Tongue (tissue), 2 donors: ENCODE measurements around the gene AVPI1. TPM values are rescaled to one million over a fixed set of nuclear protein-coding genes. Genes with fewer than 3 reads are reported as not detected.
"Not testable (repeated sequence)": the region's sequence is repeated elsewhere in the genome, so short reads cannot be mapped to it uniquely, and the experiment has no call there.

ENCODE experiments used
- DNase-seq: peaks from one replicate; pipeline ENCODE4 v3.0.0-alpha.2; 2015
- total RNA-seq: library from RNA; depleted of rRNA; stranded (reverse); fragments of >200 nt; gene quantifications from one replicate; pipeline ENCODE4 v1.2.3, GENCODE V29; 2014

Gene AVPI1
- total RNA-seq, 1 donor from 2014 or later = 12.6 TPM

GRCh38 chr10:97640174-97640867 lies 46.7 kb downstream of the AVPI1 start, which contains the start of gene PI4K2A:
TSS of gene PI4K2A (plus strand) at chr10:97640671. CDS start at chr10:97640743, 72 bp downstream.
- peak; percentile 99 for DNase-seq

- DNase-seq = not testable (repeated sequence)
These were observed 48.0 kb downstream of the AVPI1 start for GRCh38 chr10:97639090-97639489.

- DNase-seq = no peak
These were observed 51.5 kb downstream of the AVPI1 start for GRCh38 chr10:97635577-97635976.

- no peak for DNase-seq
These were observed 53.1 kb downstream of the AVPI1 start for GRCh38 chr10:97633921-97634320.

DNA sequence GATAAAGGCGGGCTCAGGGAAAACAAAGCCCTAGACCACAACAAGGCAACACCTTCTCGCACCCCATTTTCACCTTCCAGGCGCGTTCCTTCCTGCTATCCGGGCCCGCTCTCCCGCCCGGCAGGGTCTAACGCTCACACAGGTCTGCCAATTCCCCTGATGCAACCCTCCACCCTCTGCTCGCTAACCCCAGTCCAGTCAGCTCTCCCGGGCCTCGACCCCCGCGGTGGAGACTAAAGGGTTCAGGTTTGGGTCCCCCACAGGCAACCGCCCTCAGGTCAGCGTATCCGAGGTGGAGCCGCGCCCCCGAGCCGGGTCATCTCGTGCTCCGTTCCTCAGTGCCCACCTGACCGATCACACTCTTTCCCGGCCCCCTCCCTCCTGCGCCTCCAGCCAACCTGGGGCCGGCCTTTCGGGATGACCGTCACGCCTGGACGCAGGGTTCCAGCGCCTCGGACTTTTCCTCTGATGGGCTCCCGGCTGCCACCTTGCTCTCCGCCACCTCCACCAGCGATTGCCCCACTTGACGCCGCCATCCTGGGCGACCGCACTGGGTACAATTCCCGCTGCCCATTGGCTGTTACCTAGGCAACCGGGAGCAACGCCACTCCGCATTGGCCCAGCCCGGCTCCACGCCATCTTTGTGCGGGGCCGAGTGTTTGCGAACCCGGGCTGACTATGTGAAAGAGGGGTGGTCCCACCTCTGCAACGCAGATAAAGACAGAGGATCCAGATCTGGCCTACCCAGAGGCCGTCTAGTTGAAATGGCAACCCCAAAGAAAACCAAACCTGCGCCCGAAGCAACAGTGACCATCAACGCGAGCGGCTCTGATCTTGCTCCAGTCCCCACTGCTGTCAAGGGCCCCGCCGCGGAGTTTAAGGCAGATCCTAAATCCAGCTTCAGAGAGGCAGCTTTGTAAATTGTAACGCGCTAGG lies 53.8 kb downstream of the AVPI1 start, which contains the start of gene MORN4:
MORN4 (minus strand) TSS at position 552 of the 936 bp plus-strand sequence. CDS start 13,847 bp downstream, outside the sequence.
- peak; percentile 97 for DNase-seq

GRCh38 chr10:97631098-97631497 lies 55.9 kb downstream of the AVPI1 start:
- DNase-seq = no peak

DNA sequence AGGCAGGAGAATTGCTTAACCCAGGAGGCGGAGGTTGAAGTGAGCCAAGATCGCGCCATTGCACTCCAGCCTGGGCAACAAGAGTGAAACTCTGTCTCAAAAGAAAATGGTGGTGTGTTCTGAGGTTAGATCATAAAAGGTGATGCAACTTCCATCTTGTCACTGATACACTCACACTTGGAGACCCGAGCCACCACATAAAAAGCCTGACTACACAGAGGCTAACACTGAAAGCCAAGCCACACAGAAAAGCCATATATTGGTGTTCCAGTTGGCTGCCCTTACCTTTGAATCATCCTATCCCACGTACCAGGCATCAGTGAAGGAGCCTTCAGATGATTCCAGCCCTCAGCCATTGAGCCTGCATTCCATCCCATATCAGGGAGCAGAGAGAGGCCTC lies 57.8 kb downstream of the AVPI1 start:
- DNase-seq = no peak

DNA sequence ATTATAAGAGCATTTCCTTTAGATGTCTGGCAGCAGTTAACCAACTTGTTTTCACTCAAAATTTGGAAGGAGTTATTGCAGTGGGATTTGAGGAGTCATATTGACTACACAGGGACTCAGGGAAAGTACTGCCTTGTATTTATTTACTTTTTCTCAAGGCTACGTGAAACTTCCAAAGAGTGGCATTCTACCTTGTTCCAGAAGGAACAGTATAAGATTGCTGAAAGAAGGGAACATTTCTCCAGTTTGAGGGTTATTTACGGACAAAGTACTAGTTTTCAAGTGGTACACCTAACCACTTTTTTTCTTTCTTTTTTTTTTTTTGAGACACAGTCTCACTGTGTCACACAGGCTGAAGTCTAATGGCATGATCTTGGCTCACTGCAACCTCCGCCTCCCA lies 58.8 kb downstream of the AVPI1 start:
- peak; percentile 23 for DNase-seq

- no peak for DNase-seq
These were observed 59.3 kb downstream of the AVPI1 start for GRCh38 chr10:97627731-97628130.

Other genes starting within 250 kb of the AVPI1 start
- gene EXOSC1, start 241.2 kb downstream of the AVPI1 start, total RNA-seq = 22.5 TPM
- gene ZDHHC16, start 241.1 kb downstream of the AVPI1 start, total RNA-seq = 35.9 TPM
- gene MMS19, start 188.8 kb downstream of the AVPI1 start, total RNA-seq = 127 TPM
- 25.1 TPM for gene UBTD1, start 188.3 kb downstream of the AVPI1 start, total RNA-seq
- gene ANKRD2, start 114.5 kb downstream of the AVPI1 start, total RNA-seq = 29.7 TPM
- 7.3 TPM for gene HOGA1, start 102.9 kb downstream of the AVPI1 start, total RNA-seq
- 0.82 TPM for gene C10orf62, start 97.5 kb downstream of the AVPI1 start, total RNA-seq
- 5.6 TPM for gene MORN4, start 53.7 kb downstream of the AVPI1 start, total RNA-seq
- 8.2 TPM for gene PI4K2A, start 46.6 kb downstream of the AVPI1 start, total RNA-seq
- gene MARVELD1, start 26.5 kb upstream of the AVPI1 start, total RNA-seq = 24.8 TPM
- 18.1 TPM for gene ZFYVE27, start 49.9 kb upstream of the AVPI1 start, total RNA-seq
- 6.9 TPM for gene SFRP5, start 84.8 kb upstream of the AVPI1 start, total RNA-seq
- gene GOLGA7B, start 162.6 kb upstream of the AVPI1 start, total RNA-seq = 0.10 TPM